HL-60 (cell line): ENCODE measurements around the gene XPR1.

ENCODE experiments used
- DNase-seq, 2 experiments: peaks; one replicate each; pipeline ENCODE4 v3.0.0-alpha.2; 2010 to 2020; ENCODE audit warnings: low read depth in 1 of 2, low spot score in 1 of 2
- H3K27ac ChIP-seq: fragments of 250-450 bp; sonication (Bioruptor Pico); replicated peaks from 2 replicates; pipeline ENCODE4 v1.5.1; 2020; ENCODE audit warnings: mild to moderate bottlenecking, moderate library complexity
- H3K27me3 ChIP-seq: fragments of 250-450 bp; sonication (Bioruptor Pico); 2 replicates; pipeline ENCODE4 v1.5.1; 2021; ENCODE audit warnings: mild to moderate bottlenecking, moderate library complexity; ENCODE audit not compliant: insufficient read depth, poor library complexity, severe bottlenecking
- H3K4me3 ChIP-seq: replicated peaks from 2 replicates; pipeline ENCODE4 v1.5.1; 2011; ENCODE audit warnings: mild to moderate bottlenecking, control low read depth, low read length; ENCODE audit not compliant: insufficient read depth
- GABPA ChIP-seq: IDR thresholded peaks from 2 replicates; pipeline ENCODE4 v1.6.1; 2012; ENCODE audit warnings: low read depth
- POLR2AphosphoS5 ChIP-seq: IDR thresholded peaks from 2 replicates; pipeline ENCODE4 v1.6.1; 2012; ENCODE audit warnings: low read depth
- SPI1 ChIP-seq: IDR thresholded peaks from 2 replicates; pipeline ENCODE4 v1.6.1; 2012; ENCODE audit warnings: low read depth, mild to moderate bottlenecking, borderline replicate concordance
- TF ChIP-seq, protein P1 (sequence below): IDR thresholded peaks from one replicate; pipeline ENCODE4 v1.5.1; 2011; ENCODE audit warnings: low read length, control low read depth, inconsistent platforms; ENCODE audit not compliant: insufficient read depth
- TF ChIP-seq, protein P2 (sequence below): IDR thresholded peaks from 2 replicates; pipeline ENCODE4 v1.6.1; 2012; ENCODE audit warnings: low read depth; ENCODE audit not compliant: insufficient replicate concordance

Gene XPR1

DNA sequence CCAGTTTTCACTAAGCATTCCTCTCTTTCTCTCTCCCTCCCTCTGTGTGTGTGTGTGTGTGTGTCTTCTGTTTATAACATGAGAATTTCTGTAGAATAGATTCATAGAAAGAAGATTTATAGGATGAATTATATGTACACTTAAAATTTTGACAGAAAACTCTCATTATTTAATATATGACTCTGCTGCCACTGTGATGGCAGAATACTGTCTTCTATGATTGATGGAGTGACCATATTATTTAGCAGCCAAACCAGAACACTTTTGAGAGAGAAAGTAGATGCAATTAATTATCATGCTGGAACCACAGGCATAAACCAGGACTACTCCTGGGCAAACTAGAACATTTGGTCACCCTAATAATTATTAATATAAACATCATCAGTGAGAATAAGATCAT is 34.3 kb upstream of the XPR1 start:
- no peak overlapping the region for H3K27ac ChIP-seq
- H3K27me3 ChIP-seq: no peaks in the 10 kb centered on the region
- DNase-seq: no peak
- H3K4me3 ChIP-seq: no peak overlapping the region
- TF ChIP-seq, protein P1, sequence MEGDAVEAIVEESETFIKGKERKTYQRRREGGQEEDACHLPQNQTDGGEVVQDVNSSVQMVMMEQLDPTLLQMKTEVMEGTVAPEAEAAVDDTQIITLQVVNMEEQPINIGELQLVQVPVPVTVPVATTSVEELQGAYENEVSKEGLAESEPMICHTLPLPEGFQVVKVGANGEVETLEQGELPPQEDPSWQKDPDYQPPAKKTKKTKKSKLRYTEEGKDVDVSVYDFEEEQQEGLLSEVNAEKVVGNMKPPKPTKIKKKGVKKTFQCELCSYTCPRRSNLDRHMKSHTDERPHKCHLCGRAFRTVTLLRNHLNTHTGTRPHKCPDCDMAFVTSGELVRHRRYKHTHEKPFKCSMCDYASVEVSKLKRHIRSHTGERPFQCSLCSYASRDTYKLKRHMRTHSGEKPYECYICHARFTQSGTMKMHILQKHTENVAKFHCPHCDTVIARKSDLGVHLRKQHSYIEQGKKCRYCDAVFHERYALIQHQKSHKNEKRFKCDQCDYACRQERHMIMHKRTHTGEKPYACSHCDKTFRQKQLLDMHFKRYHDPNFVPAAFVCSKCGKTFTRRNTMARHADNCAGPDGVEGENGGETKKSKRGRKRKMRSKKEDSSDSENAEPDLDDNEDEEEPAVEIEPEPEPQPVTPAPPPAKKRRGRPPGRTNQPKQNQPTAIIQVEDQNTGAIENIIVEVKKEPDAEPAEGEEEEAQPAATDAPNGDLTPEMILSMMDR: no peak
- TF ChIP-seq POLR2AphosphoS5 (no peak), GABPA (no peak)

DNA sequence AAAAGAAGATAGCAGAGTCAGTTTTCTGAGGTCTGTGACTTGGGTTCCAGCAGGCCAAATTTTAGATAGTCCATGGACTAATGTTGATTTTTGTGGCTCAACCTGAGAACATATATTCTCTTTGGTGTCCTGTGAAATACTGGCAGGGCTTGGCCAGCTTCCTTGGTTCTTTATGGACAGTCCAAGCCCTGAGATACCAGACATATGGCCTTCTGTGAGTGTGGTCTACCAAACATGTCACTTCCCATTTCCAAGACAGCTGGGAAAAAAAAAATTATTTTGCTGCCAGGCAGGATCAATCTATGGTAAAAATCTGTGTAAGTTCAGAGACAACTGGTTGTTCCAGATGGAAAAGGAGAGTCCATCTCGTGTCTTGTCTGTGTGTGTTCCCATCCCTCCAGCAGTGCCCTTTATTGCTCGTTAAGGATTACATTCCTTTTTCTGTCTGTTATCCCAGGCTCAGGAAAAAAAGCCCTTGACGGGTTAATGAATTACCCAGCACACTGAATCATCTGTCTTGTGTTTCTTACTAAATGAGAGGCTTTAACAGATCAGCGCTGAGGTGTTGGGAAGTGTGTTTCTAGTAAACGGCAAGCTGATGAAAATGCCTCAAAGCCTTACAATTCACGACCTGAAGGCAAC is 33.4 kb upstream of the XPR1 start:
- TF ChIP-seq, protein P2, sequence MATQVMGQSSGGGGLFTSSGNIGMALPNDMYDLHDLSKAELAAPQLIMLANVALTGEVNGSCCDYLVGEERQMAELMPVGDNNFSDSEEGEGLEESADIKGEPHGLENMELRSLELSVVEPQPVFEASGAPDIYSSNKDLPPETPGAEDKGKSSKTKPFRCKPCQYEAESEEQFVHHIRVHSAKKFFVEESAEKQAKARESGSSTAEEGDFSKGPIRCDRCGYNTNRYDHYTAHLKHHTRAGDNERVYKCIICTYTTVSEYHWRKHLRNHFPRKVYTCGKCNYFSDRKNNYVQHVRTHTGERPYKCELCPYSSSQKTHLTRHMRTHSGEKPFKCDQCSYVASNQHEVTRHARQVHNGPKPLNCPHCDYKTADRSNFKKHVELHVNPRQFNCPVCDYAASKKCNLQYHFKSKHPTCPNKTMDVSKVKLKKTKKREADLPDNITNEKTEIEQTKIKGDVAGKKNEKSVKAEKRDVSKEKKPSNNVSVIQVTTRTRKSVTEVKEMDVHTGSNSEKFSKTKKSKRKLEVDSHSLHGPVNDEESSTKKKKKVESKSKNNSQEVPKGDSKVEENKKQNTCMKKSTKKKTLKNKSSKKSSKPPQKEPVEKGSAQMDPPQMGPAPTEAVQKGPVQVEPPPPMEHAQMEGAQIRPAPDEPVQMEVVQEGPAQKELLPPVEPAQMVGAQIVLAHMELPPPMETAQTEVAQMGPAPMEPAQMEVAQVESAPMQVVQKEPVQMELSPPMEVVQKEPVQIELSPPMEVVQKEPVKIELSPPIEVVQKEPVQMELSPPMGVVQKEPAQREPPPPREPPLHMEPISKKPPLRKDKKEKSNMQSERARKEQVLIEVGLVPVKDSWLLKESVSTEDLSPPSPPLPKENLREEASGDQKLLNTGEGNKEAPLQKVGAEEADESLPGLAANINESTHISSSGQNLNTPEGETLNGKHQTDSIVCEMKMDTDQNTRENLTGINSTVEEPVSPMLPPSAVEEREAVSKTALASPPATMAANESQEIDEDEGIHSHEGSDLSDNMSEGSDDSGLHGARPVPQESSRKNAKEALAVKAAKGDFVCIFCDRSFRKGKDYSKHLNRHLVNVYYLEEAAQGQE: no peak
- TF ChIP-seq, protein P1: no peak
- TF ChIP-seq GABPA (no peak), SPI1 (no peak), POLR2AphosphoS5 (no peak)
- Histone ChIP-seq H3K4me3 (no peak overlapping the region), H3K27me3 (no peaks in the 10 kb centered on the region), H3K27ac (no peak overlapping the region)
- no peak for DNase-seq

DNA sequence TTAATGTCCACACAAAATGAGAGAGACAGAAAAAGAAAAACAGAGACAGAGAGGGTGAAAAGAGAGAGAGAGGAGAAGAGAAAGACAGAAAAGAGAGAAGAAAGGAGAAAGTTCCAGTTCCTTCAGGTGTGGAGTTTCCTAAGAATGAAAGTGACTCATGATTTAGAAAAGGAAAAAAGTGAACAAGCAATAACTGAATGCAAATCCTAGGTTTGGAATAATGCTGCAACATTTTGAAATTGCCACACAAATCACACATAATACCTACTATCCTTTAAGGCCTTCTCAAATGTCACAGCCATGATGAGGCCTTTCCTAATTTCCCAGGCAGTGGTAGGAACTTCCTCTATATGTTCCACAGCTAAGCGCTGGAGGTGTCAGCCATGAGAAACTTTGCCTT is 31.5 kb upstream of the XPR1 start:
- no peak for TF ChIP-seq POLR2AphosphoS5
- TF ChIP-seq, protein P2: no peak
- TF ChIP-seq, protein P1: no peak
- no peak for TF ChIP-seq GABPA
- TF ChIP-seq SPI1: no peak
- Histone ChIP-seq H3K27me3 (no peaks in the 10 kb centered on the region), H3K27ac (no peak overlapping the region), H3K4me3 (no peak overlapping the region)
- no peak for DNase-seq

DNA sequence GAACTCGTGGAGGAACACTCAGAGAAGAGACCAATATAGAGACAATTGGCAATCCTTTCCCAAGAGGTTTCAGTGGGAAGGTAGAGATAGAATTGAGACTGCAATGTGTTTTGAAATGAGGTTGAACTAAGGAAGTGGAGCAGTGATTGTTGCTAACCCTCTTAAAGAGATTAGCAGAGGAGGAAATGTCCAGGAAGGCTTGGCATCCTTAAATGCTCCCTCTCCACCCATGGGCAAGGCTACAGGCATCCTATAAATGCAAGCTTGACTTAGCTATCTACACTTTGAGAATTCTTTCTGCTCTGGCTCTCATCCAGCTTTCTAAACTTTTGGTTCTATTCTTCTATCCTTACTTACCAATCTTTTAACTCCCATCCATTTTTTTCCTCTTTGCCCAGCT is 30.3 kb upstream of the XPR1 start:
- H3K27me3 ChIP-seq: no peaks in the 10 kb centered on the region
- TF ChIP-seq, protein P2: no peak
- no peak for TF ChIP-seq POLR2AphosphoS5
- H3K4me3 ChIP-seq: no peak overlapping the region
- DNase-seq: no peak
- no peak overlapping the region for H3K27ac ChIP-seq
